ENCODE measurements around the gene HRCT1.
"Not testable (repeated sequence)": the region's sequence is repeated elsewhere in the genome, so short reads cannot be mapped to it uniquely, and the experiment has no call there.

HRCT1 gene

DNA sequence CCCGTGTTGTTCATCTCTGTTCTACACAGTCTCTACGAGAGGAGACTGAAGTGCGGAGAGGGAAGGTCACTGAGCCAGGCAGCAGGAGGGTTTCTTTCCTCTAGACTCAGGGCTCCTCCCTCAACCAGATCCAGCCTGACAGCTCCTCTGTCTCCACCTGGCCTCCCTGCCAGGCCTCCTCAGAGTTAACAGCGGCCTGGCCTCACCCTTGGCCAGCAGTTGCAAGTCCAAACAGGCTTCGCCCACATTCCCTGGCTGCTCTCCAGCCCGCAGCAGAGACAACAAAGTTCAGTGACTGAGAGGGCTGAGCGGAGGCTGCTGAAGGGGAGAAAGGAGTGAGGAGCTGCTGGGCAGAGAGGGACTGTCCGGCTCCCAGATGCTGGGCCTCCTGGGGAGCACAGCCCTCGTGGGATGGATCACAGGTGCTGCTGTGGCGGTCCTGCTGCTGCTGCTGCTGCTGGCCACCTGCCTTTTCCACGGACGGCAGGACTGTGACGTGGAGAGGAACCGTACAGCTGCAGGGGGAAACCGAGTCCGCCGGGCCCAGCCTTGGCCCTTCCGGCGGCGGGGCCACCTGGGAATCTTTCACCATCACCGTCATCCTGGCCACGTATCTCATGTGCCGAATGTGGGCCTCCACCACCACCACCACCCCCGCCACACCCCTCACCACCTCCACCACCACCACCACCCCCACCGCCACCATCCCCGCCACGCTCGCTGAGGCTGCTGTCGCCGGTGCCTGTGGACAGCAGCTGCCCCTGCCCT lies at the start of gene HRCT1:
Gene HRCT1, plus strand, starts transcription at position 291 of the 768 bp plus-strand sequence. Its CDS starts 86 bp downstream, at position 377.
- in situ Hi-C loops (cut with MboI; ENCODE audit: low pct_unique_long_range_greater_than_20kb, low sequenced_read_pairs) = no loop called here
- DNase-seq = no peak

DNA sequence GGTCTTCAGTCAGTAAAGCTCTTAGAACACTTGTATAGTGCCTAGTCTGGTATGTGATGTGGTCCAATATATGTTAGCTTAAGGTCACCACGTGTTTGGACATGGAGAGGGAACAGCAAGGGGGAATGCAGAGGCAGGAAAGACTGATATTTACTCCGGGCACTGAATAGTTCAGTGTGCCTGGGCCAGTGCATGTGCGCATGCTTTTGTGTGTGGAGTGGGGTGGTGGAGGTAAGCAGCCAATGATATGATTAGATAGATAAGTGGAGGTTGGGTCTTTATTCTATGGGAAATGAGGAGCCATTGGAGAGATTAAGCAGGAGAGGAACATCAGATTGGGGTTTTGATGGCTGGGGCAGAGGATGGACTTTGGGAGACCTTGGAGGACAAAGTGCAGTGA lies 49.8 kb upstream of the HRCT1 start:
- DNase-seq = no peak
- in situ Hi-C loops (cut with MboI; ENCODE audit: low pct_unique_long_range_greater_than_20kb, low sequenced_read_pairs) = no loop called here

DNA sequence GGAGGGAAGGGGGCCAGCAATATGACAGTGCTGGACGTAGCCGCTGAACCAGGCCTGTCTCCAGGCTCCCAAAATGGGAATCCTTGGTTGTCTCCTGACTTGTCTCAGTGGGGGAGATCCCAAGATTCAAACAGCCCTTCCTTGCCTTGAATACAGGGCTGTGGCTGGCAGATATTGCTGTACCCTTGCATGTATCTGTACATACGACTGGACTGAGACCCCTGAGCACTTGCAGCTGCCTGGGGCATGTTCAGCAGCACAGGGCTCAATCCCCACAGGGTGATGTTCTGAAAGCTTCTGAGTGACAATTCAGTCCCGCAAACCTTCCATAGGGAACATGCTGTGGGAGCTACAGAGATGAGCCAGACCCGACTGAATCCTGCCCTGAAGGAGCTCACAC lies 49.1 kb upstream of the HRCT1 start:
- in situ Hi-C loops (cut with MboI; ENCODE audit: low pct_unique_long_range_greater_than_20kb, low sequenced_read_pairs) = no loop called here
- no peak for DNase-seq

DNA sequence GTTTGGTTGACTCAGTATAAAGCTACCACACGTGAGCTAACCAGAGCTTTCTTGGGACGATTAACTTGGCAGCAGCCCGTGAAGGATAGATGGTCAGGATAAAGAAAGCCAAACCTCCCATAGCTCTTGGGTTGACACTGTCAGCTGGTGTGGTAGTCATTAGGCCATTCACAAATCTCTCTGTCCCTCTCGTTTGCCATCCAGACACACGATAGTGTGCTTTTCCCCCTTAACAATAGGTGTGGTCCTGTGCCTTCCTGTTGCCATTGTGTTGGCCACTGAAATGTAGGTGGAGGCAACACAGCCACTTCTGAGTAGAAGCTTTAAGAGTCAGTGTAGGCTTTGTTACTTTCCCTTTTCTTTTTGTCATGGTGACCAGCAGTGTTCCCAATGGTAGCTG lies 47.5 kb upstream of the HRCT1 start:
- in situ Hi-C loops (cut with MboI; ENCODE audit: low pct_unique_long_range_greater_than_20kb, low sequenced_read_pairs) = no loop called here

DNA sequence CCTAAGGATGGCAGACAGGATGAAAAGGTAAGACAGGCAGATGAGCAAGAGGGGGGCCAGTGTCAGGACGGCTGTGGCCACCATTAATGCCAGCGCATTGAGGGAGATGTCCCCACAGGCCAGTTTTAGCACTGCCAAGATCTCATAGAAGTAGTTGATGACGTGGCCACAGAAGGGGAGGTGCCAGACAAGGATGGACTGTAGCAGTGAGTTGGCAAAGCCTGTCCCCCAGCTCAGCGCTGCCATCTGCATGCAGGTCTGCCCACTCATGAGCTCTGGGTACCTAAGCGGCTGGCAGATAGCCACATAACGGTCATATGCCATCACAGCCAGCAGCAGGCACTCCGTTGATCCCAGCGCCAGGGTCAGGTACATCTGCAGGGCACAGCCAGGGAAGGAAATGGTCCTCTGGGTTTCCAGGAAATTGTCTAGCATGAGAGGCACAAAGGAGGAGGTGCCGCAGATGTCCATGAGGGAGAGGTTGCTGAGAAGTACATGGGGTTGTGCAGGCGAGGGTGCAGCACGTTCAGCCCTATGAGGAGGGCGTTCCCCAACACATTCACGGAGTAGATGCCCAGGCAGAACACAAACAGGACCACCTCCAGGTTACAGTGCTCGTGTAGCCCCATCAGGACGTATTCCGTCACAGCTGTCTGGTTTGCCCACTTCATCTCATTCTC lies 46.6 kb upstream of the HRCT1 start:
- in situ Hi-C loops (cut with MboI; ENCODE audit: low pct_unique_long_range_greater_than_20kb, low sequenced_read_pairs) = no loop called here
- DNase-seq = no peak

More for the DNA sequence above, 47.5 kb upstream of the HRCT1 start:
- DNase-seq = no peak

DNA sequence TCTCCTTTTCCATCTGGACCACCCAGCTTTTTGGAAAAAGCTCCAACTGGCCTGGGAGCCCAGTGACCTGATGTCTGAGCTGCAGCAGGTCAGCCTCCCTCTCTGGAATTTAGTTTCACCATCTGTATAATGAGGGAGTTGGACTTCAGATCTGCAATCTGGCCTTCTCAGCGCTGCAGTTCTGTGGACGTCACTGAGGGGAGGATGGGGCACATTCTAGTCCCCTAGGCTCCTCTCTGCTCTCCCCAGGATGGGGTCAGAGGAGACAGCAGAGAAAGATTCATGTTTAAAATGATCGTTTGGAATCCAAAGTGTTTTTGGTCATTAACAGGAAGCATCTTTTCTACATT lies 46.0 kb upstream of the HRCT1 start:
- no peak for DNase-seq
- in situ Hi-C loops (cut with MboI; ENCODE audit: low pct_unique_long_range_greater_than_20kb, low sequenced_read_pairs) = no loop called here

DNA sequence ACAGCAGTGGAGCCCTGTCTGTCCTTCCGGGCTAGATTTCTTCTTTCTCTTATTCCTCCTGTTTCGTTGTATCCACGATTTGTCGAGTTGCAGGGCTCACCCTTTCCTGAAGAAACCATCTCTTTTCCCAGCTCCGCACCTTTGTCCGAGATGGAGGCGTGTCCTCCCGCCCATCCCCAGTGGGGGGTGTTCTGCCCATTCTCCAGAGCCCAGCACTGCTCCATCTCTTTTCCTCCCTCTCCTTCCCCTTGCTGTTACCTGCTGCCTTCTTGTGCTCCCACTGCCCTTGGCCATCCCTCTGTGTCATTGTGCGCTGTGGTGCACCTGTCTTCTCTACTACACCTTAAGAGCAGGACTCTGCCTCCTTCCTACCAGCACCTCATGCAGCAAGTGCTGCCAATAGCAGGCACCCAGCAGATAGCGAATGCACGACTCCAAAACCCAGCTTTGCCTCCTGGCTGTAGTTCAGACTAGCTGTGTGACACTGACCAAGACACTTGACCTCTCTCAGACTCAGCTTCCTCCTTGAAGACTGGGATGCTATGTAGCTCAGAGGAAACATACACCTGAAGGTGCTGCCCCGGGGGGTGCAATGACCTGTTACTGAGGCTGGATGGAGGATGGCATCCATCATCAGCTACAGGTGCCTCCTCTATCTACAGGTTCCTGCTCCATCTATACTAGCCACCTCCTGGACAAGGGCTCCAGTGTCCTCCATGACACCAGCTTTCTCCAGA lies 44.7 kb upstream of the HRCT1 start:
- in situ Hi-C loops (cut with MboI; ENCODE audit: low pct_unique_long_range_greater_than_20kb, low sequenced_read_pairs) = no loop called here

DNA sequence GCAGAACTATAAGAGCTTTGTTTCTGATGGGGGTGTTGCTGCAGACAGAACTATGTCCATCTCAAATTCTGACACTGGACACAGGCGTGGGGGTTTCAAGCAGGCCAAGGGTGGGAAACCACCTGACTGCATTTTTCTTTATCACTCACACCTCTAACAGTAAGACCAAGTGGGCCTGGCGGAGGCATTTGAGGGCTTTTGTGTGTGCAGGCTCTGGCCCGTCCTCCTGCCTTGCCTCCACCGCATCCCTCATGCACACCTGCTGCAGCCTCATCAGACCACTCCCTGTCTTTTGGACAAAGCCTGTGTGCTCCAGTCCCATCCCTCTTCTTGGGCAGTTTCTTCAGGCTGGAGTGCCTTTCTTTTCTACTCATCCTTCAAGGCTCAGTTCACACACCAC lies 43.7 kb upstream of the HRCT1 start:
- in situ Hi-C loops (cut with MboI; ENCODE audit: low pct_unique_long_range_greater_than_20kb, low sequenced_read_pairs) = no loop called here
- DNase-seq = no peak

More for the DNA sequence above, 44.7 kb upstream of the HRCT1 start:
- DNase-seq = no peak

DNA sequence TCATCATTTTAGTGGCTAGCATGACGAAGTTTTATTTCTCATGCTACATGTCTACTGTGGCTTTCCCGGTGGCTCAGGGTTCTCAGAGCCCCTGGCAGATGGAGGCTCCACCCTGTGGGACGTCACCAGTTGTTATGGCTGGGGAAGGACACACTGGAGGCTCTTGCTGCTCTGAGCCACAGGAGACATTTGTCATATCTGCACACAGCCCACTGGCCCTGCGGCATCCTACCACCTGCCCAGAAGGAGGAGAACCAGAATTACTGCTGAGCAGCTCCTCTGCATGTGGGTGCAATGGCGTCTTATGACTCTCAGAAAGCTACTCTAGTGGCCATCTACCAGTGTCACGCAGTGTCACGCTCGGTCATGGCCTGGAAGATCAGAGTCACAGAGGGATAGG lies 42.4 kb upstream of the HRCT1 start:
- DNase-seq = no peak
- in situ Hi-C loops (cut with MboI; ENCODE audit: low pct_unique_long_range_greater_than_20kb, low sequenced_read_pairs) = no loop called here

DNA sequence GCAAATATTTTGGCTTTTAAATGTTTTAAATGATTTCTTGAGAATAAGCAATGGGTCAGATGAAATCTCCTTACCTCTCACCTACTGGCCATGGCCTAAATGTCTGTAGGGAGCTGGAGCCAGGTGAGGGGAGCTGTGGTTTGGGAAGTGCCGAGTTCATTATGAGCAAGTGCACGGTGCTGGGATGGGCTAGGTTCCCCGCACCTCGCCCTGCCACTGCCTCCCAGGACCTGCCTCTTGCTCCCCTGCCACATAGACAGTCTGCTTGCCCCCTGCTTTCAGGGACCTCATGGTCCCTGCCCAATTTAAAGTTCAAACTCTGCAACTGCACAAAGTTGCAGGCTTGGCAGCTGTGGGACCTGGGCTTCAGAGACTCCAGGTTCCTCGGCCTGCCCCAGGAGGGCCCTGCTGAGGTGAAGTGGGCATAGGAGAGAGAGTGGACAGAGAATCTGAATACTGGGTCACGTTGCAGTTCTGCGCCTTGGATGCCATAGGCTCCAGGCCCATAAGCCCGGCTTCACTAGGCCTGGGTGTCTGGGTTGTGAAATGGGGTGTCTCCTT lies 41.2 kb upstream of the HRCT1 start:
- in situ Hi-C loops (cut with MboI; ENCODE audit: low pct_unique_long_range_greater_than_20kb, low sequenced_read_pairs) = no loop called here
- no peak for DNase-seq

DNA sequence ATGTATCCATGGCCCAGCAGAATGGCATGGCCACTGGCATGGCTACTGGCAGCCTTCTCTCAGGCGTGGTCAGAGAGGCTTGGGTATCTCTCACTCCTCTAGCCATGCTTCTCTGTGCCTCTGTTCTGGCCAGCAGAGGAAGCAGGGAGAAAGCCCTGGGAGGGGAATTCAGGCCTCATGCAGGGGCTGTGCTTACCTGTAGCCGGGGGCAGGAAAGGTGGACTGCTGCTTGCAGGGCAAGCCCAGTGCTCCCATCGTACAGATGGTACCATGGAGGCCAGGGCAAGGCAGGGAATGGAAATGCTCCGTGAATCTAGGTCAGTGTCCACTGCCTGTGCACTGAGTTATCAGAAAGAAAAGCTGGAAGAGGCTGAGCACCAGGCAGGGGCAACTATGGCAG lies 38.5 kb upstream of the HRCT1 start:
- in situ Hi-C loops (cut with MboI; ENCODE audit: low pct_unique_long_range_greater_than_20kb, low sequenced_read_pairs) = no loop called here

DNA sequence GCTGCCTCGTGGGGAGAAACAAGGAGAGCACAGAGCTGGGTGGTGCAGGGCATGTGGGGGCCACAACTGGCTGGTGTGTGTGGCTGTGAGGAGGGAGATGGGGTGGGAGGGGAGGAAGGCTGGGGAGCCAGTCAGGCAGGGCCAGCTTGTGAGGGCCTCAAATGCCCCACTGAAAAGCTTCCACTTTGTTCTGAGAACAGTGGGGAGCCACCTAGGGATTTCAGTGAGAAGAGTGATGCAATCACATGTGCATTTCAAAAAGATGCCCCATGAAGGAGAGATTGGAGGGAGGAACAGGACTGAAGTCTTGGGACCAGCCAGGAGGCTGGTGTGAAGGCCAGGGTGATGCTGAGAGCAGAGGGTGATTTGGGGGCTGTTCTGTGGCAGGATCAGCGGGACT lies 37.1 kb upstream of the HRCT1 start:
- in situ Hi-C loops (cut with MboI; ENCODE audit: low pct_unique_long_range_greater_than_20kb, low sequenced_read_pairs) = no loop called here
- DNase-seq = no peak

More for the DNA sequence above, 38.5 kb upstream of the HRCT1 start:
- no peak for DNase-seq

DNA sequence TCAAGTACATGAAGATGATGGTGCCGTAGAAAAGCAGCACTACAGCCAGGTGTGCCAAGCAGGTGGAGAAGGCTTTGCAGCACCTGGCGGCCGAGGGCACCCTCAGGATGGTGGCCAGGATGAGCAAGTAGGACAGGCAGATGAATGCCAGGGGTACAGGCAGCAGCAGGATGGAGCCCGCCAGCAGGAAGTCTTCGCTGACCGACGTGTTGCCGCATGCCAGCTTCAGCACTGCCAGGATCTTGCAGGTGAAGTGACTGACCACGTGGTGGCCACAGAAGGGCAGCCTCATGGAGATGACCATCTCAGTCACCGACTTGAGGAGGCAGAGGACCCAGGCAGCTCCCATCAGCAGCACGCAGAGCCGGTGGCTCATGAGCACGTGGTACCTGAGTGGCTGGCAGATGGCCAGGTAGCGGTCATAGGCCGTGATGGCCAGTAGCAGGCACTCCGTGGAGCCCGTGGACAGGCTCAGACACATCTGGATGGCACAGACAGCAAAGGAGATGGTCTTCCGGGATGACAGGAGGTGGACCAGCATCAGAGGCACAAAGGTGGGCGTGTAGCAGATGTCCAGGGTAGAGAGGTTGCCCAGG lies 36.3 kb upstream of the HRCT1 start:
- in situ Hi-C loops (cut with MboI; ENCODE audit: low pct_unique_long_range_greater_than_20kb, low sequenced_read_pairs) = no loop called here
- DNase-seq = no peak

DNA sequence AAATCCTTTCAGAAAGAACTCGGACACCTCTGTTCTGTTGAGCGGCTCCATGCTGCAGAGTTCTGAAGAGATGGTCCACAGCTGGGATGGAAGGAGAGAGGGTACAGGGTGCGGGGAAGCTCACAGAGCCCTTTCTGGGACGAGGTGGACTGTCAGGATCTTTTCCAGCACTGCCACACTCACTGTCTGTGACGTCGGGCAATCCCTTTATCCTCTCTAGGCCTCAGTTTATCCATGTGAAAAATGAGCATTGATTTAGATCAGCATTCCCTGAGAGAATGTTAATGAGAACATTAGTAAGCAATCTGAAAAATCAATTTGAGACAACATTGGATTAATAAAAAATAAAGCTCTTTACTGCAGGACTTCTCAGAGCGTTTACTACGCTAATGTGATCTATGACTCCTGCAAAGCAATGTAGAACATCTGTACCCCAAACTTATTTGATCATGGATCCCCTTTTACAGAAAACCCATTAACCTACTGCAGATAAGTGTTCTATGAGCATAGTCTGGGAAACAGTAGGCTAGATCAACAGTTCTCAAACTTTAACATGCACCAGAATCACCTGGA lies 35.6 kb upstream of the HRCT1 start, which contains the start of gene OR13J1:
Gene OR13J1, minus strand, starts transcription at position 51 of the 573 bp plus-strand sequence. Its CDS starts 0 bp downstream, at position 51.
- in situ Hi-C loops (cut with MboI; ENCODE audit: low pct_unique_long_range_greater_than_20kb, low sequenced_read_pairs) = no loop called here
- no peak for DNase-seq

DNA sequence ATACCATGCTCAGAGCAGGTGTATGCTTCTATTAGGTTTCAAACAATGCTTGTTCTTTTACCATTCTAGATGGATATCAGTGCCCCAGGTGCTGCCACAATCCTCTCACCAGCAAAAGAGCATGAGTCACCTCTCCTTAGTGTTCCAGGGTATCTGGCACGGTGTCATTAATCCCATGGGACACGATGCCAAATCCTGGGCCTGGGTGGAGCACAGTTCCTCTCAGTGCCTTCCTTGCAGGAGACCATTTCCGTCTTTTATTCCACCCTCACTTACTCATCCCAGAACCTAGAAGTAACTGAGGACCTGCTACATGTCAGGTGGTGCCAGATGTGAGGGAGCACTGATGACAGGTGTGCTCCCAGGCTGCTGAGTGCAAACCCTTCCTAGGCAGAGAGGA lies 34.5 kb upstream of the HRCT1 start:
- DNase-seq = no peak
- in situ Hi-C loops (cut with MboI; ENCODE audit: low pct_unique_long_range_greater_than_20kb, low sequenced_read_pairs) = no loop called here

DNA sequence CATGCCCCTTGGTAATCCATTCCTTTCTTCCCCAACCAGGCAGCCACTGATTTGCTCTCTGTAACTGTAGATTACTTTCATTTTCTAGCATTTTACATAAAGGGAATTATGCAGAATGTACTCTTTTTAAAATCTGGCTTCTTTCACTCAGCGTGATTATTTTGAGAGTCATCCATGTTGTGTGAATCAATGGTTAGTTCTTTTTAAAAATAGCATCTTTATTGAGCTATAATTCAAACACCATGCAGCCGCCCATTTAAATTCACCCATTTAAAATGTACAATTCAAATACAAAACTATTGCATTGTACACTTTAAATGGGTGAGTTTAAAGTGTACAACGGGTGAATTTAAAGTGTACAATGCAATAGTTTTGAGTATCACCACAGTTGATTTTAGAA lies 33.5 kb upstream of the HRCT1 start:
- in situ Hi-C loops (cut with MboI; ENCODE audit: low pct_unique_long_range_greater_than_20kb, low sequenced_read_pairs) = no loop called here
- DNase-seq = no peak

DNA sequence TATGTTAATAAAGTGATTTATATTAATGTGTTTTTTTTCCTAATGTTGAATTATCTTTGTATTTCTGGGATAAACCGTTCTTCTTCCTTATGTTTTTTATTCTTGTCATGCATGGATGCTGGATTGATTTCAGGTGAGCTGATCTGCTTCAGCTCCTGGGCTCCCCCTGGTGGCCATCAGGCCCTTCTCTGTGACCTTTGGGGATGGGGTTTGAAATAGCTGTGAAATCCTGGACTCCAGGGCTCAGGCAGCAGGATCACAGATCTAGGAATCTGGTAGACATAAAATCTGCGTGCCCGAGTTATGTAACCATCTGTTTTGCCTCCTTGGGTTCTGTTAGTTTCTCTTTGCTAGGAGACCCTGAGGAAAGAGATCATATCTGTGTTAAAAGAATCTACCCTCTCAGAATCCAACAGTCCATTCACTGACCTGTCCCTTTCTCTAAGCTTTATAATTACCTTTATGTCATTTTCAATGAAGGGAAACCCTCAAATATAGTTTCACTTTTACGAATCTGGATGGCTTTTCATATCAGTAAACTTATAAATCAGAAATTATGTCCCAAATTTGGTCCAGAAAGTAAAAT lies 23.6 kb upstream of the HRCT1 start:
- DNase-seq = peak; percentile 73
- in situ Hi-C loops (cut with MboI; ENCODE audit: low pct_unique_long_range_greater_than_20kb, low sequenced_read_pairs) = no loop called here

DNA sequence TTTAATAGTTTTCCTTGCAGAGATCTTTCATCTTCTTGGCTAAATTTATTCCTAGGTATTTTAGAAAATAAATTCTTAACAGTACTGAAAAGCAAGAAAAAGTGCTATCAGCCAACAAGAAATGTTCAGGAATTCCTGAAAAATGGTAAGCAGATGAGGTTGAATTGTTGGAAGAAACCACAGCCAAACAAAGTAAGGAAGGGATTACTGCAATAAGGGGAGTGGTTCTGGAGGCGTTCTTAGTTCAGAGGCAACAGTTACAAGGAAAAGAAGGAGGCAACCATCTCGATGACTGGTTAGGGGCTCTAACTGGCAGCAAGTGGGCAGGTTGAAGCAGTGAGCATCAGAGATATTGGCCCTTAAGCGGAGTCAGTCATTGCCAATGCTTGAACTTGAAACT lies 23.0 kb upstream of the HRCT1 start:
- in situ Hi-C loops (cut with MboI; ENCODE audit: low pct_unique_long_range_greater_than_20kb, low sequenced_read_pairs) = no loop called here

DNA sequence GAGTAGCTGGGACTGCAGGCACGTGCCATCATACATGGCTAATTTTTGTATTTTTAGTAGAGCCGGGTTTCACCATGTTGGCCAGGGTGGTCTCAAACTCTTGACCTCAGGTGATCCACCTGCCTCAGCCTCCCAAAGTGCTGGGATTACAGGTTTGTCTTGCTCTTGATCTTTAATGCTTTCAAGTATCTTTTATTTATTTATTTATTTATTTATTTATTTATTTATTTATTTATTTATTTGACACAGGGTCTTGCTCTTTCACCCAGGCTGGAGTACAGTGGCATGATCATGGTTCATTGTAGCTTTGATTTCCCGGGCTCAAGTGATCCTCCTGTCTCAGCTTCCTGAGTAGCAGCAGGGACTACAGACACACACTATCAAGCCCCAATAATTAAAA lies 21.1 kb upstream of the HRCT1 start:
- in situ Hi-C loops (cut with MboI; ENCODE audit: low pct_unique_long_range_greater_than_20kb, low sequenced_read_pairs) = not testable (repeated sequence)

More for the DNA sequence above, 23.0 kb upstream of the HRCT1 start:
- DNase-seq = no peak

More for the DNA sequence above, 21.1 kb upstream of the HRCT1 start:
- not testable (repeated sequence) for DNase-seq
